ENCODE measurements around the gene BCR. TPM values are rescaled to one million over a fixed set of nuclear protein-coding genes. Genes with fewer than 3 reads are reported as not detected.
A peak's percentile ranks its signal among the peaks of the same experiment; 100 is the strongest.

BCR gene
- total and polyA plus RNA-seq, 2 of the 13 experiments (the other 11 are each of a cell fraction or from before 2014, with no cell fraction given) = 19.9 to 33.6 TPM

DNA sequence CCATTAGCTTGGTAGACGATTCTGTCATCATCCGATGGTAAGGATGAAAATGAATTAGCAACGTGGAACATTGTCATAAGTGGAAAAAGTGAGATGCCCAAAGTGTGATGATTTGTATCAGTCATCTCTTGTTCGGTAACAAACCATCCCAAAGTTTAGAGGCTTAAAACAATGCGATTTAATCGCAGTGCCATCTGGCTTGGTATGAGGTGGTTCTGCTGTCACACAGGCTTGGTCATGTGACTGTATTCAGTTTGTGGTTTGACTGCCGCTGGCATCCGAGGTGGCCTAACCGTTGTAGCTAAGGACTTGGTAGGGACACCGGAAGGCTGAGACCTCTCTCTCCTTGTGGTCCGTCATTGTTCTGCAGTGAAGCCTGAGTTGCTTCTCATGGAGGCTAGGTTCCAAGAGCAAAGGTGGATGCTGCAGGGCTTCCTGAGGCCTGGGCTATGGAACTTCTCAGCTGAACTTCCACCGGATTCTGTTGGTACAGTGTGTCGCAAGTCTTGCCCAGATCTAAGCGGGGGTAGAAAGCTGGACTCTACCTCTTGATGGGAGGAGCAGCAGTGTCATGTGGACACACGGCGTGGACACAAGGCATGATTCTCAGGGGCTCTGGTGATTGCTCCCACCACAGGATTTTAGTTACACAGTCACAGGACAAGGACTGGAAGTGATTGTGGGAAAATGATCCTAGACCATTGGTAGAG, 36.3 kb downstream of the BCR start (continued):
- TF ChIP-seq MAF1 (CRISPR knock-in tag; IDR thresholded peaks at IDR 0.05; ENCODE audit: borderline replicate concordance) = no peak
- TF ChIP-seq, protein P1, sequence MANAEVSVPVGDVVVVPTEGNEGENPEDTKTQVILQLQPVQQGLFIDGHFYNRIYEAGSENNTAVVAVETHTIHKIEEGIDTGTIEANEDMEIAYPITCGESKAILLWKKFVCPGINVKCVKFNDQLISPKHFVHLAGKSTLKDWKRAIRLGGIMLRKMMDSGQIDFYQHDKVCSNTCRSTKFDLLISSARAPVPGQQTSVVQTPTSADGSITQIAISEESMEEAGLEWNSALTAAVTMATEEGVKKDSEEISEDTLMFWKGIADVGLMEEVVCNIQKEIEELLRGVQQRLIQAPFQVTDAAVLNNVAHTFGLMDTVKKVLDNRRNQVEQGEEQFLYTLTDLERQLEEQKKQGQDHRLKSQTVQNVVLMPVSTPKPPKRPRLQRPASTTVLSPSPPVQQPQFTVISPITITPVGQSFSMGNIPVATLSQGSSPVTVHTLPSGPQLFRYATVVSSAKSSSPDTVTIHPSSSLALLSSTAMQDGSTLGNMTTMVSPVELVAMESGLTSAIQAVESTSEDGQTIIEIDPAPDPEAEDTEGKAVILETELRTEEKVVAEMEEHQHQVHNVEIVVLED (CRISPR knock-in tag; IDR thresholded peaks at IDR 0.05; ENCODE audit: borderline replicate concordance) = peak; percentile 50; the same call in 1 of the 2 replicates
- peak; percentile 71 for TF ChIP-seq SP4 (CRISPR knock-in tag; IDR thresholded peaks at IDR 0.05)
- TF ChIP-seq ZFY (CRISPR knock-in tag; IDR thresholded peaks at IDR 0.05) = peak; percentile 78
- TF ChIP-seq MNT (IDR thresholded peaks at IDR 0.05) = 0 out of 2 replicates have a peak, but pooled peaks have one; percentile 40
- no peak for TF ChIP-seq ZNF230 (CRISPR knock-in tag; IDR thresholded peaks at IDR 0.05)
- TF ChIP-seq ZNF737 (CRISPR knock-in tag; IDR thresholded peaks at IDR 0.05; ENCODE audit: borderline replicate concordance) = no peak
- TF ChIP-seq, protein P2, sequence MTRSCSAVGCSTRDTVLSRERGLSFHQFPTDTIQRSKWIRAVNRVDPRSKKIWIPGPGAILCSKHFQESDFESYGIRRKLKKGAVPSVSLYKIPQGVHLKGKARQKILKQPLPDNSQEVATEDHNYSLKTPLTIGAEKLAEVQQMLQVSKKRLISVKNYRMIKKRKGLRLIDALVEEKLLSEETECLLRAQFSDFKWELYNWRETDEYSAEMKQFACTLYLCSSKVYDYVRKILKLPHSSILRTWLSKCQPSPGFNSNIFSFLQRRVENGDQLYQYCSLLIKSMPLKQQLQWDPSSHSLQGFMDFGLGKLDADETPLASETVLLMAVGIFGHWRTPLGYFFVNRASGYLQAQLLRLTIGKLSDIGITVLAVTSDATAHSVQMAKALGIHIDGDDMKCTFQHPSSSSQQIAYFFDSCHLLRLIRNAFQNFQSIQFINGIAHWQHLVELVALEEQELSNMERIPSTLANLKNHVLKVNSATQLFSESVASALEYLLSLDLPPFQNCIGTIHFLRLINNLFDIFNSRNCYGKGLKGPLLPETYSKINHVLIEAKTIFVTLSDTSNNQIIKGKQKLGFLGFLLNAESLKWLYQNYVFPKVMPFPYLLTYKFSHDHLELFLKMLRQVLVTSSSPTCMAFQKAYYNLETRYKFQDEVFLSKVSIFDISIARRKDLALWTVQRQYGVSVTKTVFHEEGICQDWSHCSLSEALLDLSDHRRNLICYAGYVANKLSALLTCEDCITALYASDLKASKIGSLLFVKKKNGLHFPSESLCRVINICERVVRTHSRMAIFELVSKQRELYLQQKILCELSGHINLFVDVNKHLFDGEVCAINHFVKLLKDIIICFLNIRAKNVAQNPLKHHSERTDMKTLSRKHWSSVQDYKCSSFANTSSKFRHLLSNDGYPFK (CRISPR knock-in tag; IDR thresholded peaks at IDR 0.05; ENCODE audit: borderline replicate concordance) = 0 out of 2 replicates have a peak, but pooled peaks have one; percentile 28
- no peak for TF ChIP-seq SP1 (IDR thresholded peaks at IDR 0.05)
- 0 out of 2 replicates have a peak, but pooled peaks have one; percentile 15 for TF ChIP-seq SP1 (CRISPR knock-in tag; IDR thresholded peaks at IDR 0.05)
- TF ChIP-seq ZNF143 (CRISPR knock-in tag; IDR thresholded peaks at IDR 0.05) = no peak
- no peak for TF ChIP-seq NR0B2 (CRISPR knock-in tag; IDR thresholded peaks at IDR 0.05)
- TF ChIP-seq EP300 (IDR thresholded peaks at IDR 0.05; ENCODE audit: low read depth in 2 of 2, low read length in 2 of 2) = peak; percentile 30 to 71; a peak in 2 of 4 replicates
- peak; percentile 30; the same call in 1 of the 2 replicates for TF ChIP-seq EP300 (CRISPR knock-in tag; IDR thresholded peaks at IDR 0.05; ENCODE audit: borderline replicate concordance)
- TF ChIP-seq FOXK2 (IDR thresholded peaks at IDR 0.05) = peak; percentile 58; the same call in 1 of the 2 replicates
- TF ChIP-seq, protein P3, sequence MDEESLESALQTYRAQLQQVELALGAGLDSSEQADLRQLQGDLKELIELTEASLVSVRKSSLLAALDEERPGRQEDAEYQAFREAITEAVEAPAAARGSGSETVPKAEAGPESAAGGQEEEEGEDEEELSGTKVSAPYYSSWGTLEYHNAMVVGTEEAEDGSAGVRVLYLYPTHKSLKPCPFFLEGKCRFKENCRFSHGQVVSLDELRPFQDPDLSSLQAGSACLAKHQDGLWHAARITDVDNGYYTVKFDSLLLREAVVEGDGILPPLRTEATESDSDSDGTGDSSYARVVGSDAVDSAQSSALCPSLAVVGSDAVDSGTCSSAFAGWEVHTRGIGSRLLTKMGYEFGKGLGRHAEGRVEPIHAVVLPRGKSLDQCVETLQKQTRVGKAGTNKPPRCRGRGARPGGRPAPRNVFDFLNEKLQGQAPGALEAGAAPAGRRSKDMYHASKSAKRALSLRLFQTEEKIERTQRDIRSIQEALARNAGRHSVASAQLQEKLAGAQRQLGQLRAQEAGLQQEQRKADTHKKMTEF (CRISPR knock-in tag; IDR thresholded peaks at IDR 0.05) = peak; percentile 63
- peak; percentile 44; the same call in 1 of the 2 replicates for TF ChIP-seq AKAP8 (CRISPR knock-in tag; IDR thresholded peaks at IDR 0.05)
- TF ChIP-seq MED1 (CRISPR knock-in tag; IDR thresholded peaks at IDR 0.05) = peak; percentile 81
- TF ChIP-seq, protein P4, sequence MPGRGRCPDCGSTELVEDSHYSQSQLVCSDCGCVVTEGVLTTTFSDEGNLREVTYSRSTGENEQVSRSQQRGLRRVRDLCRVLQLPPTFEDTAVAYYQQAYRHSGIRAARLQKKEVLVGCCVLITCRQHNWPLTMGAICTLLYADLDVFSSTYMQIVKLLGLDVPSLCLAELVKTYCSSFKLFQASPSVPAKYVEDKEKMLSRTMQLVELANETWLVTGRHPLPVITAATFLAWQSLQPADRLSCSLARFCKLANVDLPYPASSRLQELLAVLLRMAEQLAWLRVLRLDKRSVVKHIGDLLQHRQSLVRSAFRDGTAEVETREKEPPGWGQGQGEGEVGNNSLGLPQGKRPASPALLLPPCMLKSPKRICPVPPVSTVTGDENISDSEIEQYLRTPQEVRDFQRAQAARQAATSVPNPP (CRISPR knock-in tag; IDR thresholded peaks at IDR 0.05) = 0 out of 2 replicates have a peak, but pooled peaks have one; percentile 22
- TF ChIP-seq TBX2 (CRISPR knock-in tag; IDR thresholded peaks at IDR 0.05; ENCODE audit: borderline replicate concordance) = peak; percentile 68; the same call in 1 of the 2 replicates
